ENCODE measurements around the gene AKT2.

AKT2 gene

GRCh38 chr19:40279761-40280607 is 5.2 kb downstream of the AKT2 start:
- TF ChIP-seq CTCF (IDR thresholded peaks at IDR 0.05) = no peak
- H3K27ac ChIP-seq = peak overlapping the region; percentile 26 to 60
- no peak overlapping the region for H3K4me3 ChIP-seq
- no peak for DNase-seq (ENCODE audit: low spot score)

GRCh38 chr19:40279120-40279551 is 6.0 kb downstream of the AKT2 start:
- peak overlapping the region; percentile 26 to 60 for H3K27ac ChIP-seq
- TF ChIP-seq CTCF (IDR thresholded peaks at IDR 0.05) = no peak
- peak overlapping the region; percentile 56 for H3K4me3 ChIP-seq
- no peak for DNase-seq (ENCODE audit: low spot score)

GRCh38 chr19:40278361-40279035 is 6.6 kb downstream of the AKT2 start:
- H3K27ac ChIP-seq = peak overlapping the region; percentile 26 to 60
- DNase-seq (ENCODE audit: low spot score) = no peak
- H3K4me3 ChIP-seq = peak overlapping the region; percentile 56
- no peak for TF ChIP-seq CTCF (IDR thresholded peaks at IDR 0.05)

GRCh38 chr19:40277356-40278059 is 7.6 kb downstream of the AKT2 start:
- no peak overlapping the region for H3K27ac ChIP-seq
- peak; percentile 68 for DNase-seq (ENCODE audit: low spot score)
- TF ChIP-seq CTCF (IDR thresholded peaks at IDR 0.05) = no peak
- no peak overlapping the region for H3K4me3 ChIP-seq

- no peak overlapping the region for H3K4me3 ChIP-seq
- peak; percentile 57 for DNase-seq (ENCODE audit: low spot score)
- no peak overlapping the region for H3K27ac ChIP-seq
- TF ChIP-seq CTCF (IDR thresholded peaks at IDR 0.05) = no peak
Observed at GRCh38 chr19:40274585-40275544, 10.3 kb downstream of the AKT2 start.

Measured in coronary artery (tissue), 2 donors.